Thyroid gland (tissue), 4 donors: ENCODE measurements around the gene FGD5.

Experiments used
- CTCF ChIP-seq, 6 experiments: fragments of 200-600 bp in 3 of 6; fragments of 450-650 bp in 3 of 6; sonication (generic) in 3 of 6; IDR thresholded peaks; one replicate each; pipeline ENCODE4 v1.5.1; 2016 to 2019; ENCODE audit warnings: antibody characterized with exemption in 6 of 6, mild to moderate bottlenecking in 2 of 6, inconsistent platforms in 1 of 6, moderate library complexity in 1 of 6
- POLR2A ChIP-seq, 2 donors: fragments of 450-650 bp; IDR thresholded peaks; one replicate each; pipeline ENCODE4 v1.6.1; 2017; ENCODE audit warnings: antibody characterized with exemption in 2 of 2, mild to moderate bottlenecking in 2 of 2, moderate library complexity in 1 of 2

- TF ChIP-seq CTCF (IDR thresholded peaks at IDR 0.05) (no peak), POLR2A (IDR thresholded peaks at IDR 0.05) (no peak)
These were observed 1.4 kb downstream of the FGD5 start for GRCh38 chr3:14820156-14820555.
